Upper lobe of left lung (tissue), 4 donors: ENCODE data around the gene ITPR1.

Experiments
- EP300 ChIP-seq, 4 donors: sonication (generic); formaldehyde crosslinking; IDR thresholded peaks; one replicate each; pipeline ENCODE4 v1.5.1; 2017; ENCODE audit warnings: antibody characterized with exemption in 4 of 4, control low read depth in 2 of 4
- POLR2A ChIP-seq, 4 donors: fragments of 450-650 bp; IDR thresholded peaks; one replicate each; pipeline ENCODE4 v1.5.1; 2016 to 2017; ENCODE audit warnings: antibody characterized with exemption in 4 of 4, mild to moderate bottlenecking in 2 of 4
- POLR2AphosphoS5 ChIP-seq, 2 donors: sonication (generic); formaldehyde crosslinking; IDR thresholded peaks; one replicate each; pipeline ENCODE4 v1.5.1; 2017; ENCODE audit warnings: antibody characterized with exemption in 2 of 2
- TF ChIP-seq, protein P1 (sequence below), 6 experiments: fragments of 450-650 bp in 4 of 6; fragments of 200-600 bp in 2 of 6; sonication (generic) in 2 of 6; IDR thresholded peaks; one replicate each; pipeline ENCODE4 v1.5.1; 2016 to 2019; ENCODE audit warnings: antibody characterized with exemption in 6 of 6

- TF ChIP-seq, protein P1, sequence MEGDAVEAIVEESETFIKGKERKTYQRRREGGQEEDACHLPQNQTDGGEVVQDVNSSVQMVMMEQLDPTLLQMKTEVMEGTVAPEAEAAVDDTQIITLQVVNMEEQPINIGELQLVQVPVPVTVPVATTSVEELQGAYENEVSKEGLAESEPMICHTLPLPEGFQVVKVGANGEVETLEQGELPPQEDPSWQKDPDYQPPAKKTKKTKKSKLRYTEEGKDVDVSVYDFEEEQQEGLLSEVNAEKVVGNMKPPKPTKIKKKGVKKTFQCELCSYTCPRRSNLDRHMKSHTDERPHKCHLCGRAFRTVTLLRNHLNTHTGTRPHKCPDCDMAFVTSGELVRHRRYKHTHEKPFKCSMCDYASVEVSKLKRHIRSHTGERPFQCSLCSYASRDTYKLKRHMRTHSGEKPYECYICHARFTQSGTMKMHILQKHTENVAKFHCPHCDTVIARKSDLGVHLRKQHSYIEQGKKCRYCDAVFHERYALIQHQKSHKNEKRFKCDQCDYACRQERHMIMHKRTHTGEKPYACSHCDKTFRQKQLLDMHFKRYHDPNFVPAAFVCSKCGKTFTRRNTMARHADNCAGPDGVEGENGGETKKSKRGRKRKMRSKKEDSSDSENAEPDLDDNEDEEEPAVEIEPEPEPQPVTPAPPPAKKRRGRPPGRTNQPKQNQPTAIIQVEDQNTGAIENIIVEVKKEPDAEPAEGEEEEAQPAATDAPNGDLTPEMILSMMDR (IDR thresholded peaks at IDR 0.05), result no peak
- no peak for TF ChIP-seq POLR2AphosphoS5 (IDR thresholded peaks at IDR 0.05)
- no peak for TF ChIP-seq POLR2A (IDR thresholded peaks at IDR 0.05)
- TF ChIP-seq EP300 (IDR thresholded peaks at IDR 0.05), result no peak
These were observed 2.9 kb downstream of the ITPR1 start for GRCh38 chr3:4496087-4496452.
